ENCODE results near the gene CFAP20DC.

DNA sequence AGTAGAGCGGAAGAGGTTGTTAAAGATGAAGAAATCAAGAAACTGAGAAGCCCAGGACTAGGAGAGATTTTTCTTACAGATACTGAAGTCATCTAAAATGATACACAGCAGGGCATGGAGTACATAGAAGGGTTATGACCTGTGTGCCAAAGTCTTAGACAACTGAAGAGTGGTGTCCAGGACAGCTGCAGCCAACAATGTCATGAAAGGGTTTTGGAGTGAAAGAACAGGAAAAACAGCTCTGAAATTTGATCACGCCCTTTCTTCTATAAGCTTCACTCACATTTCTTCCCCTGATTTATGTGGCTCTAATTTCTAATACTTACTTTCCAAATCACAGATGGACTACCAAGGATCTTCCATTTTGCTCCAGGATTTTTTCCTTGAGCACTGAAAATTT, 3.0 kb downstream of the CFAP20DC start:
- TF ChIP-seq, protein P1, sequence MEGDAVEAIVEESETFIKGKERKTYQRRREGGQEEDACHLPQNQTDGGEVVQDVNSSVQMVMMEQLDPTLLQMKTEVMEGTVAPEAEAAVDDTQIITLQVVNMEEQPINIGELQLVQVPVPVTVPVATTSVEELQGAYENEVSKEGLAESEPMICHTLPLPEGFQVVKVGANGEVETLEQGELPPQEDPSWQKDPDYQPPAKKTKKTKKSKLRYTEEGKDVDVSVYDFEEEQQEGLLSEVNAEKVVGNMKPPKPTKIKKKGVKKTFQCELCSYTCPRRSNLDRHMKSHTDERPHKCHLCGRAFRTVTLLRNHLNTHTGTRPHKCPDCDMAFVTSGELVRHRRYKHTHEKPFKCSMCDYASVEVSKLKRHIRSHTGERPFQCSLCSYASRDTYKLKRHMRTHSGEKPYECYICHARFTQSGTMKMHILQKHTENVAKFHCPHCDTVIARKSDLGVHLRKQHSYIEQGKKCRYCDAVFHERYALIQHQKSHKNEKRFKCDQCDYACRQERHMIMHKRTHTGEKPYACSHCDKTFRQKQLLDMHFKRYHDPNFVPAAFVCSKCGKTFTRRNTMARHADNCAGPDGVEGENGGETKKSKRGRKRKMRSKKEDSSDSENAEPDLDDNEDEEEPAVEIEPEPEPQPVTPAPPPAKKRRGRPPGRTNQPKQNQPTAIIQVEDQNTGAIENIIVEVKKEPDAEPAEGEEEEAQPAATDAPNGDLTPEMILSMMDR (IDR thresholded peaks at IDR 0.05 in 2 of 3, conservative IDR thresholded peaks at IDR 0.05 in 1 of 3; ENCODE audit: borderline replicate concordance in 1 of 3, insufficient read depth in 1 of 3, low read depth in 2 of 3, low read length in 2 of 3) = no peak
- TF ChIP-seq ZNF274 (IDR thresholded peaks at IDR 0.05; ENCODE audit: low read depth, low read length) (no peak), POLR2A (IDR thresholded peaks at IDR 0.05; ENCODE audit: borderline replicate concordance, extremely low read depth, insufficient read depth, insufficient read length) (no peak), RAD21 (IDR thresholded peaks at IDR 0.05; ENCODE audit: low read depth) (no peak), POLR2AphosphoS5 (IDR thresholded peaks at IDR 0.05; ENCODE audit: low read depth, low read length) (no peak), YY1 (IDR thresholded peaks at IDR 0.05; ENCODE audit: extremely low read depth, insufficient replicate concordance, low read depth, low read length) (no peak)
- TF ChIP-seq, protein P2, sequence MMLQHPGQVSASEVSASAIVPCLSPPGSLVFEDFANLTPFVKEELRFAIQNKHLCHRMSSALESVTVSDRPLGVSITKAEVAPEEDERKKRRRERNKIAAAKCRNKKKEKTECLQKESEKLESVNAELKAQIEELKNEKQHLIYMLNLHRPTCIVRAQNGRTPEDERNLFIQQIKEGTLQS (IDR thresholded peaks at IDR 0.05) = no peak

Data from HCT116 (cell line).